H9 (cell line): ENCODE measurements around the gene NRXN3. TPM values are rescaled to one million over a fixed set of nuclear protein-coding genes. Genes with fewer than 3 reads are reported as not detected.

Experiments
- DNase-seq: peaks from one replicate; pipeline ENCODE4 v3.0.0-alpha.2; 2017
- H2AFZ ChIP-seq: one replicate; pipeline ENCODE4 v1.6.1; 2013; ENCODE audit warnings: mild to moderate bottlenecking, low read length, control low read depth, moderate library complexity
- H2AK5ac ChIP-seq: 2 replicates; pipeline ENCODE4 v1.6.1; 2013; ENCODE audit warnings: low read length, control low read depth, mixed read lengths; ENCODE audit not compliant: insufficient read length
- H2BK120ac ChIP-seq: one replicate; pipeline ENCODE4 v1.6.1; 2013; ENCODE audit warnings: low read depth, mild to moderate bottlenecking, low read length, control low read depth, inconsistent platforms; ENCODE audit not compliant: poor library complexity, severe bottlenecking
- H2BK12ac ChIP-seq: 2 replicates; pipeline ENCODE4 v1.6.1; 2013; ENCODE audit warnings: low read length, control low read depth, mixed read lengths, low read depth; ENCODE audit not compliant: insufficient read length
- H2BK15ac ChIP-seq: 2 replicates; pipeline ENCODE4 v1.6.1; 2013; ENCODE audit warnings: low read depth, low read length, control low read depth
- H2BK20ac ChIP-seq: one replicate; pipeline ENCODE4 v1.6.1; 2013; ENCODE audit warnings: low read depth, mild to moderate bottlenecking, low read length, control low read depth, inconsistent platforms; ENCODE audit not compliant: poor library complexity, severe bottlenecking
- H2BK5ac ChIP-seq: 2 replicates; pipeline ENCODE4 v1.6.1; 2013; ENCODE audit warnings: low read length, control low read depth, mixed read lengths; ENCODE audit not compliant: insufficient read length
- H3K14ac ChIP-seq: 2 replicates; pipeline ENCODE4 v1.6.1; 2013; ENCODE audit warnings: low read length, control low read depth; ENCODE audit not compliant: insufficient read depth
- H3K18ac ChIP-seq: 2 replicates; pipeline ENCODE4 v1.6.1; 2013; ENCODE audit warnings: low read depth, mild to moderate bottlenecking, mixed read lengths, low read length, control low read depth; ENCODE audit not compliant: insufficient read length
- H3K23ac ChIP-seq: 2 replicates; pipeline ENCODE4 v1.6.1; 2013; ENCODE audit warnings: low read length, control low read depth, mixed read lengths, low read depth; ENCODE audit not compliant: insufficient read length
- H3K23me2 ChIP-seq: 2 replicates; pipeline ENCODE4 v1.6.1; 2013; ENCODE audit warnings: low read depth, mild to moderate bottlenecking, mixed read lengths, low read length, control low read depth; ENCODE audit not compliant: insufficient read length, poor library complexity, severe bottlenecking
- H3K27ac ChIP-seq: 2 replicates; pipeline ENCODE4 v1.5.1; 2013; ENCODE audit warnings: low read length, control low read depth, mixed read lengths, low read depth; ENCODE audit not compliant: insufficient read length
- H3K27me3 ChIP-seq: 2 replicates; pipeline ENCODE4 v1.6.1; 2013; ENCODE audit warnings: low read length, control low read depth, inconsistent platforms; ENCODE audit not compliant: insufficient read depth
- H3K4ac ChIP-seq: 2 replicates; pipeline ENCODE4 v1.6.1; 2013; ENCODE audit warnings: low read depth, mild to moderate bottlenecking, control low read depth, inconsistent platforms, low read length, moderate library complexity
- H3K4me1 ChIP-seq: 2 replicates; pipeline ENCODE4 v1.6.1; 2013; ENCODE audit warnings: low read length, control low read depth, inconsistent platforms; ENCODE audit not compliant: insufficient read depth
- H3K4me2 ChIP-seq: 2 replicates; pipeline ENCODE4 v1.6.1; 2013; ENCODE audit warnings: low read length, control low read depth, mixed read lengths; ENCODE audit not compliant: insufficient read length, insufficient read depth
- H3K56ac ChIP-seq: 2 replicates; pipeline ENCODE4 v1.6.1; 2013; ENCODE audit warnings: low read depth, mild to moderate bottlenecking, mixed read lengths, low read length, control low read depth; ENCODE audit not compliant: insufficient read length
- H3K79me1 ChIP-seq: 2 replicates; pipeline ENCODE4 v1.6.1; 2013; ENCODE audit warnings: low read depth, mild to moderate bottlenecking, moderate library complexity, low read length, control low read depth, inconsistent platforms; ENCODE audit not compliant: insufficient read depth, poor library complexity, severe bottlenecking
- H3K79me2 ChIP-seq: 2 replicates; pipeline ENCODE4 v1.6.1; 2013; ENCODE audit warnings: low read length, control low read depth, inconsistent platforms; ENCODE audit not compliant: insufficient read depth
- H3K9ac ChIP-seq: 2 replicates; pipeline ENCODE4 v1.6.1; 2013; ENCODE audit warnings: low read length, control low read depth, mixed read lengths; ENCODE audit not compliant: insufficient read length; ENCODE audit errors: extremely low read depth
- H3K9me3 ChIP-seq: one replicate; pipeline ENCODE4 v1.6.1; 2013; ENCODE audit warnings: low read depth, low read length, inconsistent platforms; ENCODE audit not compliant: control insufficient read depth
- H3T11ph ChIP-seq: one replicate; pipeline ENCODE4 v1.6.1; 2013; ENCODE audit warnings: mild to moderate bottlenecking, low read length, control low read depth, inconsistent platforms
- H4K20me1 ChIP-seq: one replicate; pipeline ENCODE4 v1.6.1; 2013; ENCODE audit not compliant: control insufficient read depth, insufficient read length, insufficient read depth
- H4K5ac ChIP-seq: 2 replicates; pipeline ENCODE4 v1.6.1; 2013; ENCODE audit warnings: low read depth, mild to moderate bottlenecking, mixed read lengths, low read length, control low read depth; ENCODE audit not compliant: insufficient read length
- H4K8ac ChIP-seq: replicated peaks from 2 replicates; pipeline ENCODE4 v1.6.1; 2013; ENCODE audit warnings: low read length, control low read depth, mixed read lengths, low read depth; ENCODE audit not compliant: insufficient read length
- H4K91ac ChIP-seq: 2 replicates; pipeline ENCODE4 v1.6.1; 2013; ENCODE audit warnings: low read depth, mild to moderate bottlenecking, moderate library complexity, mixed read lengths, low read length, control low read depth; ENCODE audit not compliant: insufficient read length
- H3K27ac Mint-ChIP-seq, 3 experiments: 2 replicates in 2 of 3; 3 replicates in 1 of 3; pipeline ENCODE4 v1.8.0; 2020 to 2021; ENCODE audit warnings: mixed read lengths in 3 of 3, mild to moderate bottlenecking in 1 of 3, moderate library complexity in 1 of 3
- H3K27me3 Mint-ChIP-seq: 2 replicates; pipeline ENCODE4 v1.8.0; 2021; ENCODE audit warnings: low read depth, mild to moderate bottlenecking, moderate library complexity, mixed read lengths
- H3K36me3 Mint-ChIP-seq, 3 experiments: 2 replicates in 2 of 3; 3 replicates in 1 of 3; pipeline ENCODE4 v1.8.0; 2020 to 2021; ENCODE audit warnings: low read depth in 3 of 3, mixed read lengths in 3 of 3; ENCODE audit not compliant: insufficient read depth in 1 of 3
- H3K4me1 Mint-ChIP-seq, 2 experiments: 2 replicates each; pipeline ENCODE4 v1.8.0; 2020; ENCODE audit warnings: mixed read lengths in 2 of 2
- H3K4me3 Mint-ChIP-seq, 2 experiments: 2 replicates in 1 of 2; 3 replicates in 1 of 2; pipeline ENCODE4 v1.8.0; 2020 to 2021; ENCODE audit warnings: mild to moderate bottlenecking in 2 of 2, mixed read lengths in 2 of 2, moderate library complexity in 1 of 2
- H3K9me3 Mint-ChIP-seq, 2 experiments: 2 replicates in 1 of 2; 3 replicates in 1 of 2; pipeline ENCODE4 v1.8.0; 2020; ENCODE audit warnings: mild to moderate bottlenecking in 2 of 2, mixed read lengths in 2 of 2, moderate library complexity in 1 of 2
- WGBS: extraction: QIAGEN DNeasy Blood & Tissue Kit; methylation state at CpG from one replicate; pipeline ENCODE4 v1.1.7; 2013; ENCODE audit warnings: missing lambda C conversion rate, low lambda C conversion rate, mixed read lengths; ENCODE audit not compliant: insufficient read length; ENCODE audit errors: extremely low coverage; 5-methylcytosine and 5-hydroxymethylcytosine counted together
- total RNA-seq: library from RNA; stranded (reverse); gene quantifications from 2 replicates; pipeline ENCODE4 v1.2.1, GENCODE V29; 2021
- TF ChIP-seq, protein P1 (sequence below): fragments of 200-600 bp; sonication (generic); conservative IDR thresholded peaks from 3 replicates; pipeline ENCODE4 v1.8.0; 2021; ENCODE audit warnings: antibody characterized with exemption, mild to moderate bottlenecking

The NRXN3 gene
- total RNA-seq, 1 experiment from 2014 or later, result 1.8 TPM

- no peak overlapping the region for H3K4me3 Mint-ChIP-seq
- no CpG with 5 or more reads among the region's 6 CpGs for WGBS
- H2AK5ac ChIP-seq, result no peak overlapping the region
Measured at GRCh38 chr14:79638672-79639266, 1468.6 kb downstream of the NRXN3 start.

More at GRCh38 chr14:79638672-79639266, 1468.6 kb downstream of the NRXN3 start:
- H3K9me3 ChIP-seq, result no peaks in the 10 kb centered on the region
- H2BK12ac ChIP-seq, result no peak overlapping the region
- no peak overlapping the region for H4K5ac ChIP-seq
- no peak overlapping the region for H3T11ph ChIP-seq
- no peaks in the 10 kb centered on the region for H3K4me1 ChIP-seq
- H3K36me3 Mint-ChIP-seq, result no peaks in the 10 kb centered on the region
- no peak overlapping the region for H3K56ac ChIP-seq
- H3K27ac ChIP-seq, result no peak overlapping the region
- H3K4me1 Mint-ChIP-seq, result no peaks in the 10 kb centered on the region
- no peaks in the 10 kb centered on the region for H3K23me2 ChIP-seq
- H3K27me3 Mint-ChIP-seq, result peaks cover 2% of the 10 kb centered on the region; the same call in 1 of the 2 replicates
- H2AFZ ChIP-seq, result no peak overlapping the region
- H3K9me3 Mint-ChIP-seq, result no peaks in the 10 kb centered on the region; a peak in 1 of 5 replicates
- no peak overlapping the region for H3K18ac ChIP-seq
- DNase-seq, result no peak
- TF ChIP-seq, protein P1, sequence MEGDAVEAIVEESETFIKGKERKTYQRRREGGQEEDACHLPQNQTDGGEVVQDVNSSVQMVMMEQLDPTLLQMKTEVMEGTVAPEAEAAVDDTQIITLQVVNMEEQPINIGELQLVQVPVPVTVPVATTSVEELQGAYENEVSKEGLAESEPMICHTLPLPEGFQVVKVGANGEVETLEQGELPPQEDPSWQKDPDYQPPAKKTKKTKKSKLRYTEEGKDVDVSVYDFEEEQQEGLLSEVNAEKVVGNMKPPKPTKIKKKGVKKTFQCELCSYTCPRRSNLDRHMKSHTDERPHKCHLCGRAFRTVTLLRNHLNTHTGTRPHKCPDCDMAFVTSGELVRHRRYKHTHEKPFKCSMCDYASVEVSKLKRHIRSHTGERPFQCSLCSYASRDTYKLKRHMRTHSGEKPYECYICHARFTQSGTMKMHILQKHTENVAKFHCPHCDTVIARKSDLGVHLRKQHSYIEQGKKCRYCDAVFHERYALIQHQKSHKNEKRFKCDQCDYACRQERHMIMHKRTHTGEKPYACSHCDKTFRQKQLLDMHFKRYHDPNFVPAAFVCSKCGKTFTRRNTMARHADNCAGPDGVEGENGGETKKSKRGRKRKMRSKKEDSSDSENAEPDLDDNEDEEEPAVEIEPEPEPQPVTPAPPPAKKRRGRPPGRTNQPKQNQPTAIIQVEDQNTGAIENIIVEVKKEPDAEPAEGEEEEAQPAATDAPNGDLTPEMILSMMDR, result no peak
- no peak overlapping the region for H2BK20ac ChIP-seq
- no peak overlapping the region for H3K9ac ChIP-seq
- no peak overlapping the region for H2BK5ac ChIP-seq
- no peak overlapping the region for H4K91ac ChIP-seq
- no peak overlapping the region for H4K8ac ChIP-seq
- no peak overlapping the region for H3K4me2 ChIP-seq
- H3K27ac Mint-ChIP-seq, result no peak overlapping the region
- no peaks in the 10 kb centered on the region for H3K79me2 ChIP-seq
- no peaks in the 10 kb centered on the region for H4K20me1 ChIP-seq
- no peak overlapping the region for H3K4ac ChIP-seq
- no peaks in the 10 kb centered on the region for H3K27me3 ChIP-seq
- no peak overlapping the region for H2BK15ac ChIP-seq
- no peak overlapping the region for H2BK120ac ChIP-seq
- no peaks in the 10 kb centered on the region for H3K79me1 ChIP-seq
- H3K23ac ChIP-seq, result no peak overlapping the region
- H3K14ac ChIP-seq, result no peak overlapping the region
